NCI-H1092 treated with DMSO at 0.1 percent for 48 hours (cell line): ENCODE data around the gene YAE1.

ENCODE experiments used
- DNase-seq: peaks from one replicate; lab custom pipeline; 2025; lab: John Stamatoyannopoulos, UW

YAE1 gene

DNA sequence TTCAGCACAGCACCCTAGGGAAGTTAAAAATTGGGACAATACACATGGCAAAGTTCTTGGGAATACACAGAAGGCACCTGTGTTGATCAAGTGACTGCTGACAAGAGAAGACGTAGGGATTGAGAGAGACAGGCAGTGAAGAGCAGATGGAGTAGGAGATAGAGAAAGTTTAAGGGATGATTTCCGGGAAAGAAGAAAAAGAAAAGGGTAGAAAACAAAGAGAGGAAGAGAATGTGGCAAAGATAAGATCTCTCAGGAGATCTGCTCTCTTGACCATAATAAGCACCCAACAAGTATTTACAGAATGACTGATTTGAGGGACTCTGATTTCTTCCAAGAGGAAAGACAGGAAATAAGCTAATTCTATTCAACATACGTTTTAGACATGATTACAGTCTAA is 42.1 kb downstream of the YAE1 start:
- DNase-seq, result no peak

DNA sequence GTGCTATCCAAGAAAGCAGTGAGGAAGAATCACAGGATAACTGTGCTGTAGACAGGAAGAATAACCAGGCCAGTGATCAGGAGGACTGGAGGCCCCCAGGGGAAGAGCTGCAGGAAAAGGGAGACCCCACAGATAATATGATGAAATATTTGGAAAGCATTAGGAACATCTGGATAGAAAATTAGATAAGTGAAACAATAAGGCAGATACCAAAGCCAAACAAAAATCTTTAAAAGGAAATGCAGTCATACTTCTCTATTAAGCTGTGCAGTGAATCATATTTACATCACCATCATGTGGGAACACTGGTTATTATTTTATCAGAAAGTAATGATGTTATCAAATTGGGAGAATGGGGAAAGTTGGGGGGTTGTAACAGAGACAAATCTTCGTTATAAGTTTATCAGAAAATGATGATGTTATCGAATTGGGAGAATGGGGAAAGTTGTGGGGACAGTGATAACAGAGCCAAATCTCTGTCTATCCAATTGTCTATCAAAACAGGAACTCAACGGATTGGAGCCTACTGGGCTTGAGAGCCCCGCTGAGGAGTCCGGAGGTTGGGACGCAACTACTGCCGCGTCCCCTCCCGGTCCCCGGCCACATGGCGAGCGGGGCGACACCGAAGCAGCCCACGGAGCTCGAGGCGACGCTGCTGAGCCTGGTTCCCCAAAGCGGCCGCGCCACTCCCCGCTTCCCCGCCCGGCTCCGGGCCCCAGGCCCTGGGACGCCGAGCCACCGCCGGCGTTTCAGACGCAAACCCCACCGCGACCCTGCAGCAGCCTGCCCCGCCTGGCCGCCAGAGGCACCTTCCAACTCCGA is 43.1 kb downstream of the YAE1 start:
- no peak for DNase-seq

DNA sequence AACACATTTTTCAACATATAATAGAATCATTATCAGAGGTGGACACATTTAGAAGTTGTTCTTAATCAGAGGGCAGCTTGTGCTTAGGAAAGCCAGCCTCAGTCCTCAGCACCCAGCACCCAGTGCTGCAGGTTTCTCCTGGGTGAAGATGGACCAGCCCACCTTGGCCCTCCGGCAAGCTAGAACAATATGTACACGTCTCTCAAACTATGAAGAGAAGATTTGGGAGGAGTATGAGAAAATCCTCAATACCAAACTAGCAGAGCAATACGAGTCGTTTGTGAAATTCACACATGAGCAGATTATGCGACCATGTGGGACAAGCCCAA is 43.7 kb downstream of the YAE1 start:
- DNase-seq, result no peak

DNA sequence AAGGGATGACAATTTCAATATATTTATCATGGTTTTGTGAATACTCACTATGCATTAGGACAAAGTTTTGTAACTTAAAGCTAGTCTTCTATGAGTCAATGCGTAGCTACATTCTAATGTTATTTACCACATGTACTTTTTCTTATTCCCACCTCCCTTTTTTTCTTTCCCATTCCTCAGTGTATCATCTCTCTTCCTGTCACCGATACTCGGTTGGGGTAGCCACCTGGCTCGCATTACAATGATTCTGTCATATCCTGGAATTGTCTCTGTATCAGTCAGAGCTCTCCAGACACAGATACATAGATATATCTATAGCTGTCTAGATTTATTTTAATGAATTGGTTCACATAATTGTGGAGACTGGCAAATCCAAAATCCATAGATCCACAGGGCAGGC is 47.4 kb downstream of the YAE1 start:
- no peak for DNase-seq

DNA sequence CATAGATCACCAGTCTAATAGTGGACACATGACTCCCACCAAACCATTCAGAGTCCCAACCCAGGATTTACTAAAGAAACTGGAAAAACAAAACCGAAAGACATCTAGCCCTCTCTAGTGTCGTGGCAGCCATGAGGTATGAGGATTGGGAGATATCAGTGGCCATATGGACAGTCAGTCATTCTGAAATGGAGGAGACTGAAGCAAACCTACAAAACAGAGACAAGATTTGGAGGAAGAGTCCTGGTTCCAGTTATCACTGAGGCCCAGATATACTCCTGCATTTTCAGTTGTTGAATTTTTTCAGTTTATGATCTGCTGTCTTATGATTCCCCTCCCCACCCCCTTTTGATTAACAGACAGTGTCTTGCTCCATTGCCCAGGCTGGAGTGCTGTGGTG is 48.1 kb downstream of the YAE1 start:
- no peak for DNase-seq

DNA sequence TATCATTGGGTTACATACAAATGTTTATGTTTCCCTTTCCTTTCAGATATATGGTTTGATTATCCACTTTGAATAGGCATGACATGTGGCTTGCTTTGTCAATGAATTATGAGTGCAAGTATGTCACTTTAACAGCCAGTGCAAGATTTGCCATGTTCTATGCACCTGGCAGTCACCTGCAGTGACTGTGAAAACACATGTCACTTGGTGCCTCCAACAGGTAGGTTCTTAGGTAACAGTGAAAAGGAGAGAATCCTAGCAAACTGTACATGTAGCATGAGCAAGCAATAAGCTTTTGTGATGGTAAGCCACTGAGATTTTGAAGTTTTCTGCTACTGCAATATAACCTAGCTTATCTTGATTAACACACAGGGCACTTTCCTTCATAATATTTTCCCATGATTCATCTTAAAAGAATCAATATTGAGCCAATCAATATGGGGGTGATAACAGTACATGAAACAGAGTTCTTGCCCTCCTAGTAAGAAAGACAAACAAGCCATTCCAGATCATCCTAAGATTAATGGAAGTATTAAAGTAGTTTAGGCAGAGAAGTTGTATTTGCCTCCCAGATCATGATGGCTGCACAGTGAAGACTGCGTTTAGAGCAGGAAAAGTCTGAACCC is 49.3 kb downstream of the YAE1 start:
- no peak for DNase-seq

DNA sequence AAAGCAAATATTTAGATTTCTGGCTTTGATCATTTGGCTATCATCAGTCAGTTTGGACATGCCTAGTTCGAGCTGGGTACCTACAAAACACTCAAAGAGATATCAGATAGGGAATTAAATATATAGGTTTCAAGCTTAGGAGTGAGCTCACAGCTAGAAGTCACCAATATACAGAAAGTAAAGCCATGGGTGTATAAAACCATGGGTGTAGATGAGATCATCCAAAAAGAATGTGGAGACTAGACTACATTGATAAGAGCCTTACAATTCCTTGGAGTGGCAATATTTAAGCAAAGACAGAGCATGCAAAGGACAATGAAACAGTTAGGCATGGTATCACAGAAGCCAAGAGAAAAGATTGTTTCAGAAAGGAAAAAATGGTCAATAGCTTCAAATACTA is 49.9 kb downstream of the YAE1 start:
- DNase-seq, result no peak

DNA sequence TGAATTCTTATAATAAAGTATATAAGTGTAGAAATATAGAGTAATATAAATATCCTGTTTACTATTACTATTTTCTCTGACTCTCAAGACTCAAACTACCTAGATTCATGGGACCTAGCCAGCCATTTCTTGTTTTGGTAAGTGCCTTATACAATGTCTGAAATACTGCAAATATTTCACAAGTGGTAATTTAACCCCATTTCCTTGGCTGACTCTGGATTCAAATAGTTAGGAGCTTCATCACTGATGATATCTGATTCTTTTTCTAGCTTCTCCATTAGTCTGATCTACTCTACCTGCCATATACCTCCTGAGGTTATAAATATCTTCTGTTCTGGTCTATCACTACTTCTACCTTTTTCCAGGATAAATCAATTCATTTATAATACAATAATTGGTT is 50.8 kb downstream of the YAE1 start:
- DNase-seq, result no peak

DNA sequence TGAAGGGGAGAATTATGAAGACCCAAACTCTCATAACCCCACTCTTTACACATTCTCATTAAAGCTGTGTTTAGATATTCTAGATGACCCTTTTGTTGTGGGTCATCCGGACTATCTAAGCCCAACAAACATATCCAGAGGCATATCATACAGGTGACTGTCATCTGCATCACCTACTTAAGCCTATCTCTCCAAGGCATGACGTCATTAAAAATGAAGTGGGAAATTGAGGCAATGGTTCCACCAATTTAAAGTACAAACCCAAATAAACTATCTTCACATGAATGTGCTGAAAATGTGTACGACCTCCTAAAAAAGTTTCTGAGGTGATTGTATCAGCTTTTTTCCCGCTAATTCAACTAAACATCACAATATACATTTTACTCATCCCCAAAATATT is 52.7 kb downstream of the YAE1 start:
- DNase-seq, result no peak

DNA sequence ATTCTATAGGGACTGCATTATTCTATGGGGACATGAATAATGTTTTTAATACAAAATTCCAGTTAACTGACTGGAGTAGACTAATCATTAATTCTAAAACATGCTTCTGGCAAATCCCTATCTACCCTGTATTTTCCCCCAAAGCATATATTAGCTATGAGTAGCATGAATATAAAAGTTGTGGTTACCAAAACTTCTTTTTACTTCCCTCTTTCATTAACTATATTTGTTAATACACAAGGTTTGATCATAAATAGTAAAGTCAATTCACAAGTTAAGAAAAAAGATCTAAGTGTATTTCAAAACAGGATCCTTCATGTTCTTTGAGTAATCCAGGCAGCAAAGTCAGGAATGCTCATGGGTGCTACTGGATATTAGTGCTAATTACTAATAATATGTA is 54.3 kb downstream of the YAE1 start:
- DNase-seq, result no peak

DNA sequence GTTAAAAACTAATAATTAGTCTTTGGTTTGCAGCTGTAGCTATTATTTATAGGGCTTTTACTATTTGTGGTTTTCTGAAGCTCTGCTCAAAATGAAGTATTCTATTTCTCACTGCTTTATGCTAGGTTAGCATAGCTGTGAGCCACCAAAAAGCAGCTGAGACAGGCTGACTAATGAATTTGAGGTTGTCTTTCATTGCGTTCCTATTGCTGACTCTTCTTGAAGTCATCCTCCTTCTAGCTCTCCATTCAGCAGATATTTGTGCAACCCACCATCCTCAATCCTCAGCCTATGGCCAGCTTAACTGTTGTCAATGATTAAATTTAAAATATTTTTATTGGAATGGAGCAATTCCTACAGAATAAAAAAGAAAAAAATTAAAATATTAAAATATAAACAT is 55.1 kb downstream of the YAE1 start:
- DNase-seq, result no peak

DNA sequence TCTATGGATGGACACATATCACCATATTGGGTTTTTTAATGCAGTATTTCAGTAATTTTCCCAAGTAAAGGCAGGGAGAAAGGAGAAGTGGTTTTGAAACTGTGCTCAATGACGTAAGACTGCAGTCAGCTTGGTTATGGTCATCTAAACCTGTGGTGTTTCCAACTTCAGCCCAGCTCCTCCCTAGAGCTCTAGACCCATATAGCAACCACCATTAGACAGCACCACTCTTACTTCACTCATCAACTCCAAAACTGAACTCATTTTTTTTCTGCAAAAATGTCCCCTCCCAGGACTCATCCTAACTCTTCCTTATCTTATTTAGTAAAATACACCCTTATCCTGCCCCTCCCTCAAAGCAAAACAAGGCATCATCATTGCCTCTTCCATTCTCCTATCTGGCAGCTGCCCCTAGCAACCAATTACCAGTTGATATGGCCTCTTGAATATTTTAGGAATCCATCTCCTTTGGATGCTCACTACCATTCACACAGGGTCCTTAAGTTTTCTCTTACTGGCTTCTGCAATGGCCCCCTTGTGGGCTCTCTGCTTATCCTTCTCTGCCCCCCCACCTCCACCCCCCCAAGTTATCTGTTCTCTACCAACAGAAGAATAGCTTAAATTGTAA is 55.7 kb downstream of the YAE1 start:
- no peak for DNase-seq
